Measurements from ENCODE around the gene NCOA3.
"Not testable (repeated sequence)": the region's sequence is repeated elsewhere in the genome, so short reads cannot be mapped to it uniquely, and the experiment has no call there.

Gene NCOA3

GRCh38 chr20:47468290-47469050, 33.2 kb upstream of the NCOA3 start:
- no peak for FAIRE-seq

- no peak for FAIRE-seq
Observed at GRCh38 chr20:47475419-47476044, 26.2 kb upstream of the NCOA3 start.

- no peak for FAIRE-seq
Observed at GRCh38 chr20:47476452-47476851, 25.2 kb upstream of the NCOA3 start.

- FAIRE-seq, result no peak
Observed at GRCh38 chr20:47479093-47479492, 22.6 kb upstream of the NCOA3 start.

- no peak for FAIRE-seq
Observed at GRCh38 chr20:47479506-47479905, 22.2 kb upstream of the NCOA3 start.

GRCh38 chr20:47480239-47480638, 21.4 kb upstream of the NCOA3 start:
- FAIRE-seq, result no peak

DNA sequence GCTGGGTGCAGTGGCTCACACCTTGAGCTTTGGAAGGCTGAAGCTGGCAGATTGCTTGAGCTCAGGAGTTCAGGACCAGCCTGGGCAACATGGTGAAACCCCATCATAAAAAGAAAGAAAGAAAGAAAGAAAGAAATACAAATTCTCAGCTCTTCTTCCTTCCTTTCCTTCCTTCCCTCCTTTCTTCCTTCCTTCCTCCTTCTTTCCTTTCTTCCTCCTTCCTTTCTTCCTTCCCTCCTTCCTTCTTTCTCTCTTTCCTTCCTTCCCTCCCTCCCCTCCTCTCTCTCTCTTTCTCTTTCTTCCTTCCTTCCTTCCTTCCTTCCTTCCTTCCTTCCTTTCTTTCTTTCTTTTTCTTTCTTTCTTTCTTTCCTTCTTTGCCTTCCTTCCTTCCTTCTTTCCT, 21.0 kb upstream of the NCOA3 start:
- no peak for FAIRE-seq

DNA sequence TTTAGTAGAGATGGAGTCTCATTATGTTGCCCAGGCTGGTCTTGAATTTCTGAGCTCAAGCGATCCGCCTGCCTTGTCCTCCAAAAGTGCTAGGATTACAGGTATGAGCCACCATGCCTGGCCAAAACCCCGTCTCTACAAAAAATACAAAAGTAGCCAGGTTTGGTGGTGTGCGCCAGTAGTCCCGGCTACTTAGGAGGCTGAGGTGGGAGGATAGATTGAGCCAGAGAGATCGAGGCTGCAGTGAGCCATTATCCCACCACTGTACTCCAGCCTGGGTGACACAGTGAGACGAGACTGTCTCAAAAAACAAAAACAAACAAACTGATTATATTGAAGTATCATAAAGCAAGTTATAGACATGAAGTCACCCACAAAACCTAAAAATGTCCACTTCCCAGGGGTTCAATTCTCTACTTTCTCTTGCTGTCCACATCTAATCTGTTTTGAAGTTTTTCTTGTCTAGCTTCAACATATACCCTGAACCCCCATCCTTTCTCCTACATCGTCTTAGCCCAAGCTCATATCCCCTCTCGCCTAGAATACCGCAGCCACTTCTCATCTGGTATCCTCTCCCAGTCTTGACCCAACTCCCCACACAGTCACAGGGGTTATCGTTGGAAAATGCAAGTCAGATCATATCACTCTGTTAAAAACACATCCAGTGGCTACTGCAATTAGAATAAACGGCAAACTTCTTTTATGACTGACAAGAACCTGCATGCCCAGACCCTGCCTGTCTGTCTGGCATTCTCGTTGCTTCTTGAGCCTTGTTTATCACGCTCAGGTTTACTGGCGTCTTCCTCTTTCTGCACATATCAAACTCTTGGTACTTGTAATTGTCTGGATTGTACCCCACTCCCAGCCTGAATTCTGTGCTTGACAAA, 20.1 kb upstream of the NCOA3 start:
- FAIRE-seq, result no peak

DNA sequence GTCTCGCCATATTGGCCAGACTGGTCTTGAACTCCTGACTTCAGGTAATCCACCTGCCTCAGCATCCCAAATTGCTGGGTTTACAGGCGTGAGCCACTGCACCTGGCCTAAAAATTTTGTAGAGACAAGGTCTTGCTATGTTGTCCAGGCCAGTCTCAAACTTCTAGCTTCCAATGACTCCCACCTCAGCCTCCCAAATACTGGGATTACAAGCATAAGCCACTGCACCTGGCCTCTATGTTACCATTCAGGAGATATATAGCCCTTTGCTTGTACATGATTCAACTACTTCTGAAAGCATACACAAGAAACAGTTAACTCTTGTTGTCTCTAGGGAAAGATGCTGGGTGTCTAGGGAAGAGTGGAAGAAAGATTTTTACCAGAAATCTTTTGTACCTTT, 19.0 kb upstream of the NCOA3 start:
- FAIRE-seq, result no peak

DNA sequence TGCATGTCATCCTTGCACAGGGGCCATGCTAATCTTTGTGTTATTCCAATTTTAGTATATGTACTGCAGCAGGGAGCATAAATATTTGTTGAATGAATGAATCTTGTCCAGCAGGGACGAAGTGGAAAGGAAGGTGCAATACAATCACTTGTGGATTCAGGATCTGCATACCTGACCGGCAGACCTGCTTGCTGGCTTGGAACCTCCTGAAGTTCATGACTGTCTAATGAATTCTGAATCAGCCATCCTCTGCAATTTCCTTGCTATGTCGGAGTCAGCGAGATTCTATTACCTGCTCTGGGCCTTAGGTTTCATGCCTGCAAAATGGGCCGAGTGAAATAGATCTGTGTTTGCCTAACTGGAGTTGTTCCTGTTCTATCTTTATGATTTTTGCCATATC, 17.4 kb upstream of the NCOA3 start:
- FAIRE-seq, result no peak

DNA sequence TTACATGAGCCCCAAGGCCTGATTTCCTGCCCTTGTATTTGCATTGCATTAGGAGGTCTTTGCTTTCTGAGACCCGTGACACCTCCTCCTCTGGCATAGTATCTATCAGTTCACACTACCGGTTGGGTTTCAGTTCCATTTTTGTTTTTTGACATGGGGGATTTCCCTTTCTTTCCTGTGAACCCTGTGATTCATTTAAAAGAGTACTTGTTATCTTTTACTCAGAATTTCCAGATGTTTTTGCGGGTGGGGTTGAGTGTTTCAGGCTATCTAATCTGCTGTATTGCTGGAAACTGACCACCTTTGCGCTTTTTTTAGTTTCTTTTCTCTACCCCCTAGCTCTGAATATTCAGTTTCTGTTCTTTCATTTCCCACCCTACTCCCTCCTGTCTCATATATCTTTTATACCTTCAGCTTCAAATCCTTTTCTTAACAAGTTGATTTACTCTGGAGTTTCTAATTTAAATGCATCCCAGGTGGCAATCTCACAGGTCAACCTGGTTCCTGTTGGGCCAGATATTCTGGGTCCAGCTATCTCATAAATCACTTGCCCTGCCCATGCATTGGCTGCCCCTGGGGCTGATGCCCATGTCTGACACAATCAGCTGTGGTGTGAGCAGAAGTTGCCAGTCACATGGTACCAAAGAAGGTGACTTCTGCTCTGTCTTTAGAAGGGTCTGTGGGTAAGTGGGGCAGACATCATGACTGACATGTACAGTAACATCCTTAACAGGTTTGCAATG, 14.3 kb upstream of the NCOA3 start:
- FAIRE-seq, result no peak

GRCh38 chr20:47489448-47489872, 12.2 kb upstream of the NCOA3 start:
- FAIRE-seq, result no peak

GRCh38 chr20:47490795-47491194, 10.9 kb upstream of the NCOA3 start:
- no peak for FAIRE-seq

DNA sequence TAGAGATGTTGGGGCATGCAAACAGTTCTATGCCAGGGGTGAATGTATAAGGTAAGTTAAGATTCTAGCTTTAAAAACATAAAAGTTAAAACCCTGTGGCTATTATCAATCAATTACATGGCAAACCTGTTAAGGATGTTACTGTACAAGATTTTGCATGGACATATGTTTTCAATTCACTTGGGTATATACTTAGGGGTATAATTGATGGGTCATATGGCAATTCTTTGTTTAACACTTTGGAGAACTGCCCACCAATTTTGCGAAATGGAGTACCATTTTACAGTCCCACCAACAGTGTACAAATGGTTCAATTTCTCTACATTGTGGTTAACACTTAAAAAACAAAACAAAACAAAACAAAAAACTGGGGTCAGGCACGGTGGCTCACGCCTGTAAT, 9.4 kb upstream of the NCOA3 start:
- FAIRE-seq, result no peak

DNA sequence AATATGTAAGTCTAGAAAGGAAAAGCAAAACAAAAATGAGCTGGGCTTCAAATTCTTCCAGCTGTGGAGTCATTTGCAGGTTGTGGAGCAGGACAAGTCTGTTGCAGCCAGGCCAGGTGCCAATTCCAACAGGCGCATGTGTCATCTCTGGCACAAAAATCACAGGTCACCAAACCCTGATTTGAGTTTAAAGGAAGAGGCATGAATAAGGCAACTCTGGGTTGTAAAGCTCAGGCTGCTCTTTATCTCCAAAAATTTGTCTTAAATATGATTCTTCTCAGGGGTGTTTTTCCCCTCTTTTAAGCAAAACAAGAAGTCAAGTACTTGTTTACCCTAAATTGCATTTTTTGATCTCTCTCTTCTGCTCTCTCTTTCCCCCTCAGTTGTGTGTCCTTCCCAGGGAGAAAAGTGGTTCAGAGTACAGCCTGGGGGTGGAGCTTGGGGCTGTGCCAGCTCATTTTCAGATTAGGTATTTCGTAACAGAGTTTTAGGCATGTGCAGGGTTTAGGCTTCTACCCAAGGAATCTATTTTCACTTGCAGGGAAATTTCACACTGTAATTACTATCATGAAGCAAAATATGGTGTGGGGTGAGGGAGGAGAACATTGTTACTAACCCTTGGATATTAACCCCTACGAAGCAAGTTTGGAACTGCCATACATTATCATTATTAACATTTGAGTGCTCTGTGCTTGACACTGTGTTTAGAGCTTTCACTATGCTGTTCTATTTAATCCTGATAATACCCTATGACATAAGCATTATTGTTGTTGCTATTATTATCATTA, 8.3 kb upstream of the NCOA3 start:
- FAIRE-seq, result no peak

GRCh38 chr20:47493963-47494293, 7.8 kb upstream of the NCOA3 start:
- FAIRE-seq, result no peak

- FAIRE-seq, result not testable (repeated sequence)
Observed at GRCh38 chr20:47494606-47495005, 7.1 kb upstream of the NCOA3 start.

- FAIRE-seq, result no peak
Observed at GRCh38 chr20:47496118-47496517, 5.6 kb upstream of the NCOA3 start.

DNA sequence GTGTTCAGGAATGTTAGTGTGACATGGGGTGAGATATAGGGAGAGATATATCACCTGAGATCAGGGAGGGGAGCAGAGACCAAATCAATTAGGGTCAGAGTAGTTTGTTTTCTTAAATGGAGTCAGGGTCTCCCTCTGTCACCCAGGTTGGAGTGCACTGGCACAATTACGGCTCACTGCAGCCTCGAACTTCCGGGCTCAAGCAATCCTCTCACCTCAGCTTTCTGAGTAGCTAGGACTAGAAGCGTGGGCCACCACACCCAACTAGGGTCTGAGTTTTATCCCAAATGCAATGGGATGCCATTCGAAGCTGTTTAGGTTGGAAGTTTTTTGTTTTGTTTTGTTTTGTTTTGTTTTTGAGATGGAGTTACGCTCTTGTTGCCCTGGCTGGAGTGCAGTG, 3.1 kb upstream of the NCOA3 start:
- FAIRE-seq, result no peak

DNA sequence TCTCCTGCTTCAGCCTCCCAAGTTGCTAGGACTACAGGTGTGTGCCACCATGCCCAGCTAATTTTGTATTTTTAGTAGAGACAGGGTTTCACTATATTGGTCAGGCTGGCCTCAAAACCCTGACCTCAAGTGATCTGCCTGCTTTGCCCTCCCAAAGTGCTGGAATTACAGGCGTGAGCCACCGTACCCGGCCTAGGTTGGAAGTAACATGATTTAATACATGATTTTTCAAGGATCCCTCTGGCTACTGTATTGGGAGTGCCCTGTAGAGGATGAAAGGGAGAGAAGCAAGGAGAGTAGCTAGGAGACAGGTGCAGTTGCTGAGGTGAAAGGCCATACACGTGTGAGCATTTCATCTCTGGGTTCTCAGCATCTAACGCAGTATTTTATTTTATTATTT, 2.6 kb upstream of the NCOA3 start:
- no peak for FAIRE-seq

GRCh38 chr20:47500082-47500481, 1.6 kb upstream of the NCOA3 start:
- FAIRE-seq, result not testable (repeated sequence)

GRCh38 chr20:47500554-47500953, 1.1 kb upstream of the NCOA3 start:
- no peak for FAIRE-seq

Data from islet of Langerhans (tissue), 1 donor.